NCI-H146 treated with DMSO at 0.1 percent for 48 hours (cell line): ENCODE data around the gene PTPRC.

Experiments used
- DNase-seq: peaks from one replicate; lab custom pipeline; 2025; ENCODE audit not compliant: unreplicated experiment; lab: John Stamatoyannopoulos, UW

Gene PTPRC

DNA sequence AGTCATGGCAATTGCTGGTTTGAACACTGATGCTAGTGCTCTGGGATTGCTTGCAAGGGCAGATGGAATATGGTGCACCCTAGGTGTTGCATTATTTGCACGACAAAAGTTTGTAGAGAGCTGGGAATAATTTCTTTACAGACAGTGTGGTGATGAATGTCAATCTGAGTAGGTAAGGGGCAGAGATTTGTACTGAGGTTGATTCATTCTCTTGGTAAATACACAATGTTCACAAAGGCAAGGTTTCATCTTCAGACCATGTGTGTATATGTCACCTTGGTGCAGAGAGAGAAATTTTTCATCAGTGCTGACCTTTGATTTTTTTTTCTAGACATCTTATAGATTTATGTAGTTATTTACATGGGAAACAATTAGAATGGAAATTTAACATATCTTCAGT, 5.0 kb downstream of the PTPRC start:
- no peak for DNase-seq

GRCh38 chr1:198647055-198647454, 8.2 kb downstream of the PTPRC start:
- DNase-seq: no peak

DNA sequence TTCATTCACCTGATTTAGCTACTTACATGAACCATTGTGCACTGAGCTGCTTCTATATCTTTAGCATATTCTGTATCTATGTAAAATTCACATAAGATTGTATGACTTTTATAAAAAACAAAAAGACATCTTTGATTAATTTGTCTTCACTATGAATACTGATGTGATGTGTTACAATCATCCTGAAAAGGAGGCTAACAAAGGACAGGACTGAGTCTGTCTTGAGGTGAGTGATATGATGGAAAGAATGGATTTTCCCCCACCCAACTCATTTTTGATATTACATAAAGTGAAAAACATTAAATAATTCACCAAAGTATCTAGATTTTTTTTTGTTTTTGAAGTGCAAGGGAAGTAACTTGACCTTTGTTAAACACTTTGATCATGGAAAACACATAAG, 9.8 kb downstream of the PTPRC start:
- DNase-seq: no peak

DNA sequence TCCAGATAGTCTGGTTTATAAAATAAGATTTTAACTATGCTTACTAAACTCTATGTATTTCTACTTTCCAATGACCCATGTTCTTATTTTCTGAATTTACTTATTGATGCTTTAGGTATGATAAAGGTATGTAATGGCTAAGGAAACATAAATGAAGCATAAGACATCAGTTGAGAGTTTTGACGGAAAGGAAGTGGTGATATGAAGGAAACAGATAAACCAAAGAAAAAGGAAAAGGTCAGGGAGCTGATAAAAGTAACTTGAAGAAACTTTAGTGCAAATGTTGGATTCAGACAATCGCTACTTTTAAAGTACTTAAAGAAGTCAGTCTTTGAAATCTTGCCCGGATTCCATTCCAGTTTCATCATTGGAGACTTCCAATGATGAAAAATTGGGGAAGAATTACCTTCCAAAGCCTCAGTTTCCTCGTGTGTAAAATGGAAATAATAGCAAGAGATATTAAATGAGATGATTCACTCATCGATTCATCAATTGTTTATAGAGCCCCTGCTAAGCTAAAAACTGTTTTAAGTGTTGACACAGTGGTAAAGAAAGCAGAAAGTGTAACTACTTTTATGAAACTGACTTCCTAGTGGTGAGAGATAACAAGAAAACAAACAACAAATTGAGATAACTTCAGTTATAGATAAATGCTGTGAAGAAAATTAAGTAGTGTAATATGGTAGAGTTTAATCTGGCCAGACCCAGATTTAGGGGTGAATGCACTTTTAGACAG, 10.6 kb downstream of the PTPRC start:
- DNase-seq: no peak

GRCh38 chr1:198649968-198650338, 11.1 kb downstream of the PTPRC start:
- no peak for DNase-seq

GRCh38 chr1:198650506-198650905, 11.7 kb downstream of the PTPRC start:
- DNase-seq: no peak

GRCh38 chr1:198651650-198652400, 13.0 kb downstream of the PTPRC start:
- no peak for DNase-seq

- DNase-seq: no peak
Observed at GRCh38 chr1:198653808-198654413, 15.1 kb downstream of the PTPRC start.

GRCh38 chr1:198655459-198656121, 16.8 kb downstream of the PTPRC start:
- DNase-seq: no peak

DNA sequence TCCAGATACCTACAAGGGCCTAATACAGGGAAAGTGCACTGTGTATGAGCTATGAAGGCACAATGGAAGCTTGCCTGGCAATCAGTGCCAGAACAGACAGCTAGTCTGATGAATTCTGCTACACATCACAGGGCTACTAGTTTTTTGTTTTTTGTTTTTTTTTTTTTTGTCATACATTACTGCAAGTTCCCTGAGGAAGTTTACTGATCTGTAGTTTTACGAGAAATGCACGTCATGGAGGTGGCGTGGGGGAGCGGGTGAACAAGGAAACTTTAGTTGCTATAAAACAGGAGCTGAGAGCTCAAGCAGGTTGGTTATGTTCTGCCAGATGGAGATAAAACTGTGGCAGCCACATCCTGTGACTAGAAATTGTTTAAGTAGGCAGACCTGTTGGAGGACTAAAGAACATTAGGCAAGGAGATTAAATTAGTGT, 17.7 kb downstream of the PTPRC start:
- DNase-seq: no peak

GRCh38 chr1:198657550-198658064, 18.8 kb downstream of the PTPRC start:
- DNase-seq: no peak

DNA sequence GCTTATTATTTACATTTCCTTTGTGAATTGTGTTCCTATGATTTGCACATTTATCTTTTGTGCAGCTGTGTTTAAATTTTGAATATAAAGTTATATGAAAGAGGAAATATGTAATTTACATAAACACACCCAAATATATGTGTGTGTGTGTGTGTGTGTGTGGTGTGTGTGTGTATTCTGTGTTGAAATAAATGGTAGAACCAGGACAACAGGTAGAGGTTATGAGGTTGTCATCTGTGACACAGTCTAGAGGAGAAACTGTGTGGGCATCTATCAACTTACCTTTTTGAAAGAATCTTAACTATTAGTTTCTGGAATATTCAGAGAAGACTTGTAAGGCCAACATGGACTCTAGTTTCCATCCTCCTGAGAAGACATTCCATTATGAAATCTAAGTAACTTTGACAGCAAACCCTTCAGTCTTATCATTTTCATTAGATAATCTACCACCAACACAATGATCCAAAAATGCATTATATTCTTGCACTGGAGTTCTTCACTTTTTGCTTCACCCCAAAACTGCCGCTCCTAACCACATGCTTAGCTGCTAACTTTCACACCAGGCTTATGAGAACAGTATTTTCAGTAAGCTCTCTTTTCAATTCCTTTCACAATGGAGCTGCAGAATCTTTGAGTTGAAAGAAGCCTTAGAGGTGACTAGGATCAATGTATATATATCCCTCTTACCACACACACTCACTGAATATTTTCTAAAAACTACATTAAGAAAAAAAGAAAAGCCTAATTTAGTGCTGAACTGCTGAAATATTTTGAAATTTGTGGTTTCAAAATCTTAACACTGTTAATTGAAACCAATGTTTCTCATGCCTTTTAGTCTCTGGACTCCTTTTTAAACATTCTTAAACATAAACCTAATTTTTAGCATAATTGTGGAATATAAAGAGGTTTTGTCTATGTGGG, 21.8 kb downstream of the PTPRC start:
- no peak for DNase-seq

DNA sequence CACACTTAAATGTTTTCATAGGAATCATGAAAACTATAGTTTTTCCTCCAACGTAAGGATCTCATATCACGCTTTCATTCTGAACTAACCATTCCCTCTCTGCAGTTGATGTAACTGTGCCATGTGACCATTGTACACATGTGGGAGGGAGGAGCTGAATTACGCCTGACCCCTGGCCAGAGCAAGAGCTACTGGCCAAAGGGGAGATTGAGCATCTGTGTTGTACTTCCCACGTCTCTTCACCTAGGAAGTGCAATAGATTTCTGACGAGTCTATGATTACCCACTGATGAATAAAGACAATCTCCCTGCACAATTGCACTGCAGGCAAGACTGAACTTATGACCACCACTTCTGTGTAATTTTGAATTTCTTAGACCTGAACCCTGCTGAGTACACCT, 24.0 kb downstream of the PTPRC start:
- no peak for DNase-seq

GRCh38 chr1:198664068-198664788, 25.4 kb downstream of the PTPRC start:
- DNase-seq: no peak

DNA sequence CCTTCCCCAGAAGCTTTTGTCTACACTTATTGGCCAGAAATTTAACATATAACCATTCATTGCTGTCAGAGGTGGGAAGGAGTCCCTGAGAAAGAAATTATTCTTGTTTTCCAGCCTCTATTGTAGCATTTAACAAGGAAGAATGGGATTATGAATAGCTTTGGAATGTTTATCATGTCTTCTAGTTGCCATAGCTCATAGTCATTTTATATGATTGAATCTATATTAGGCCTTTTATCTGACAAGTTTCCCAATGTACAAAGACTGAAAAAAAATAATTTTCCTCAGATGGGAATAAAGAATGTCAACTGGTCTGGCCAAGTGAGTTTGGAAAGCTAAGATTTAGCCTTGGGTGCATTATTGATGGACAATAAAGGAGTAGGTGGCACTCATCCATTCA, 28.3 kb downstream of the PTPRC start:
- no peak for DNase-seq

GRCh38 chr1:198667807-198668206, 29.0 kb downstream of the PTPRC start:
- no peak for DNase-seq

- no peak for DNase-seq
Observed at GRCh38 chr1:198669023-198669698, 30.3 kb downstream of the PTPRC start.

GRCh38 chr1:198669771-198670170, 30.9 kb downstream of the PTPRC start:
- DNase-seq: no peak

- DNase-seq: no peak
Observed at GRCh38 chr1:198671136-198671535, 32.3 kb downstream of the PTPRC start.
